SH-SY5Y (cell line): ENCODE data around the gene KCNB1.

Source experiments
- GATA2 ChIP-seq: IDR thresholded peaks from 2 replicates; pipeline ENCODE4 v1.6.1; 2011; ENCODE audit warnings: mild to moderate bottlenecking, low read depth, low read length
- GATA3 ChIP-seq: IDR thresholded peaks from 2 replicates; pipeline ENCODE4 v1.6.1; 2011; ENCODE audit warnings: low read depth, mild to moderate bottlenecking, low read length, moderate library complexity

GRCh38 chr20:49379338-49379737, 103.1 kb downstream of the KCNB1 start:
- no peak for TF ChIP-seq GATA2
- no peak for TF ChIP-seq GATA3
